HepG2 (cell line): ENCODE results near the gene TMEM253. TPM values are rescaled to one million over a fixed set of nuclear protein-coding genes. Genes with fewer than 3 reads are reported as not detected.

Experiments used
- AGO2 ChIP-seq: fragments of 200-400 bp; formaldehyde crosslinking; optimal IDR thresholded peaks from 2 replicates; pipeline ENCODE3; 2017; ENCODE audit warnings: mild to moderate bottlenecking, low read depth, low read length, moderate library complexity
- BCL3 ChIP-seq: sonication (generic); formaldehyde crosslinking; IDR thresholded peaks from 2 replicates; pipeline ENCODE4 v1.5.1; 2020; ENCODE audit warnings: mild to moderate bottlenecking, missing genetic modification reagents, moderate library complexity
- EP300 ChIP-seq, 3 experiments: sonication (generic) in 1 of 3; formaldehyde crosslinking in 1 of 3; IDR thresholded peaks; 2 replicates each; pipeline versions ENCODE4 v1.5.1 to v1.6.1; 2011 to 2020; ENCODE audit warnings: low read depth in 2 of 3, low read length in 2 of 3, borderline replicate concordance in 1 of 3, improper control_type of control experiment in 1 of 3, mild to moderate bottlenecking in 1 of 3, missing genetic modification reagents in 1 of 3, moderate library complexity in 1 of 3
- HNF4G ChIP-seq, 2 experiments: sonication (generic) in 1 of 2; formaldehyde crosslinking in 1 of 2; IDR thresholded peaks; 2 replicates each; pipeline versions ENCODE4 v1.4.0 to v1.6.1; 2011 to 2020; ENCODE audit warnings: borderline replicate concordance in 2 of 2, low read depth in 2 of 2, mild to moderate bottlenecking in 2 of 2, low read length in 1 of 2, missing genetic modification reagents in 1 of 2, moderate library complexity in 1 of 2
- KAT8 ChIP-seq: IDR thresholded peaks from 2 replicates; pipeline ENCODE4 v1.6.1; 2016; ENCODE audit warnings: missing genetic modification reagents, missing compliant biosample characterization
- MED8 ChIP-seq: sonication (generic); formaldehyde crosslinking; IDR thresholded peaks from 2 replicates; pipeline ENCODE4 v1.8.1; 2023; ENCODE audit warnings: mild to moderate bottlenecking, missing genetic modification reagents; ENCODE audit not compliant: insufficient replicate concordance
- RBAK ChIP-seq: sonication (generic); formaldehyde crosslinking; IDR thresholded peaks from 2 replicates; pipeline ENCODE4 v1.5.1; 2020; ENCODE audit warnings: mild to moderate bottlenecking, missing genetic modification reagents
- TARDBP ChIP-seq: sonication (generic); formaldehyde crosslinking; IDR thresholded peaks from 2 replicates; pipeline ENCODE4 v1.8.0; 2022; ENCODE audit warnings: mild to moderate bottlenecking, missing genetic modification reagents
- ZBTB1 ChIP-seq: sonication (generic); formaldehyde crosslinking; IDR thresholded peaks from 2 replicates; pipeline ENCODE4 v1.4.0; 2020; ENCODE audit warnings: missing genetic modification reagents, borderline replicate concordance
- ZC3H13 ChIP-seq: sonication (generic); formaldehyde crosslinking; IDR thresholded peaks from 2 replicates; pipeline ENCODE4 v1.8.1; 2023; ENCODE audit warnings: mild to moderate bottlenecking, missing genetic modification reagents, moderate library complexity
- ZNF124 ChIP-seq: sonication (generic); formaldehyde crosslinking; IDR thresholded peaks from 2 replicates; pipeline ENCODE4 v1.4.0; 2020; ENCODE audit warnings: missing genetic modification reagents
- ZNF225 ChIP-seq: sonication (generic); formaldehyde crosslinking; IDR thresholded peaks from 2 replicates; pipeline ENCODE4 v1.4.0; 2020; ENCODE audit warnings: mild to moderate bottlenecking, missing genetic modification reagents
- ZNF251 ChIP-seq: sonication (generic); formaldehyde crosslinking; IDR thresholded peaks from 2 replicates; pipeline ENCODE4 v1.9.0; 2021; ENCODE audit warnings: mild to moderate bottlenecking, missing genetic modification reagents
- ZNF576 ChIP-seq: sonication (generic); formaldehyde crosslinking; IDR thresholded peaks from 2 replicates; pipeline ENCODE4 v1.4.0; 2020; ENCODE audit warnings: mild to moderate bottlenecking, missing genetic modification reagents
- ZNF841 ChIP-seq: sonication (generic); formaldehyde crosslinking; IDR thresholded peaks from 2 replicates; pipeline ENCODE4 v1.8.1; 2023; ENCODE audit warnings: missing genetic modification reagents, borderline replicate concordance
- ZSCAN21 ChIP-seq: sonication (generic); formaldehyde crosslinking; IDR thresholded peaks from 2 replicates; pipeline ENCODE4 v1.8.0; 2022; ENCODE audit warnings: mild to moderate bottlenecking, missing genetic modification reagents, moderate library complexity, borderline replicate concordance
- polyA plus RNA-seq, 8 experiments: library from polyadenylated mRNA; depleted of rRNA in 3 of 8; stranded (reverse) in 7 of 8; unstranded in 1 of 8; fragments of >200 nt; fragmentation: Illumina TruSeq in 4 of 8; extraction: Trizol in 4 of 8; gene quantifications; 2 replicates each; pipeline versions ENCODE4 v1.2.1 to v1.2.3, GENCODE V29; 2011 to 2016; ENCODE audit warnings: low read depth in 4 of 8, missing spikeins in 1 of 8, mixed read lengths in 1 of 8; ENCODE audit not compliant: insufficient read depth in 1 of 8
- total RNA-seq, 5 experiments: library from RNA; depleted of rRNA; stranded (reverse); fragments of >200 nt; fragmentation: Illumina TruSeq; extraction: Trizol; gene quantifications; 2 replicates each; pipeline ENCODE4 v1.2.3, GENCODE V29; 2016; ENCODE audit warnings: low read depth in 1 of 5
- TF ChIP-seq, protein P1 (sequence below): sonication (generic); formaldehyde crosslinking; IDR thresholded peaks from 2 replicates; pipeline ENCODE4 v1.4.0; 2020; ENCODE audit warnings: missing genetic modification reagents
- TF ChIP-seq, protein P2 (sequence below): sonication (generic); formaldehyde crosslinking; conservative IDR thresholded peaks from 2 replicates; pipeline ENCODE4 v1.8.1; 2023; ENCODE audit warnings: missing genetic modification reagents
- TF ChIP-seq, protein P3 (sequence below): sonication (generic); formaldehyde crosslinking; IDR thresholded peaks from 2 replicates; pipeline ENCODE4 v1.5.0; 2020; ENCODE audit warnings: missing genetic modification reagents

The TMEM253 gene
- total and polyA plus RNA-seq, 2 of the 13 experiments (the other 11 are each of a cell fraction or from before 2014, with no cell fraction given): 0.29 to 0.45 TPM

- TF ChIP-seq BCL3 (CRISPR knock-in tag): 0 out of 2 replicates have a peak, but pooled peaks have one; percentile 63
- 0 out of 2 replicates have a peak, but pooled peaks have one; percentile 5 for TF ChIP-seq ZC3H13 (CRISPR knock-in tag)
- TF ChIP-seq RBAK (CRISPR knock-in tag): no peak
- TF ChIP-seq KAT8 (CRISPR knock-in tag): no peak
- TF ChIP-seq ZNF251 (CRISPR knock-in tag): no peak
- TF ChIP-seq, protein P1, sequence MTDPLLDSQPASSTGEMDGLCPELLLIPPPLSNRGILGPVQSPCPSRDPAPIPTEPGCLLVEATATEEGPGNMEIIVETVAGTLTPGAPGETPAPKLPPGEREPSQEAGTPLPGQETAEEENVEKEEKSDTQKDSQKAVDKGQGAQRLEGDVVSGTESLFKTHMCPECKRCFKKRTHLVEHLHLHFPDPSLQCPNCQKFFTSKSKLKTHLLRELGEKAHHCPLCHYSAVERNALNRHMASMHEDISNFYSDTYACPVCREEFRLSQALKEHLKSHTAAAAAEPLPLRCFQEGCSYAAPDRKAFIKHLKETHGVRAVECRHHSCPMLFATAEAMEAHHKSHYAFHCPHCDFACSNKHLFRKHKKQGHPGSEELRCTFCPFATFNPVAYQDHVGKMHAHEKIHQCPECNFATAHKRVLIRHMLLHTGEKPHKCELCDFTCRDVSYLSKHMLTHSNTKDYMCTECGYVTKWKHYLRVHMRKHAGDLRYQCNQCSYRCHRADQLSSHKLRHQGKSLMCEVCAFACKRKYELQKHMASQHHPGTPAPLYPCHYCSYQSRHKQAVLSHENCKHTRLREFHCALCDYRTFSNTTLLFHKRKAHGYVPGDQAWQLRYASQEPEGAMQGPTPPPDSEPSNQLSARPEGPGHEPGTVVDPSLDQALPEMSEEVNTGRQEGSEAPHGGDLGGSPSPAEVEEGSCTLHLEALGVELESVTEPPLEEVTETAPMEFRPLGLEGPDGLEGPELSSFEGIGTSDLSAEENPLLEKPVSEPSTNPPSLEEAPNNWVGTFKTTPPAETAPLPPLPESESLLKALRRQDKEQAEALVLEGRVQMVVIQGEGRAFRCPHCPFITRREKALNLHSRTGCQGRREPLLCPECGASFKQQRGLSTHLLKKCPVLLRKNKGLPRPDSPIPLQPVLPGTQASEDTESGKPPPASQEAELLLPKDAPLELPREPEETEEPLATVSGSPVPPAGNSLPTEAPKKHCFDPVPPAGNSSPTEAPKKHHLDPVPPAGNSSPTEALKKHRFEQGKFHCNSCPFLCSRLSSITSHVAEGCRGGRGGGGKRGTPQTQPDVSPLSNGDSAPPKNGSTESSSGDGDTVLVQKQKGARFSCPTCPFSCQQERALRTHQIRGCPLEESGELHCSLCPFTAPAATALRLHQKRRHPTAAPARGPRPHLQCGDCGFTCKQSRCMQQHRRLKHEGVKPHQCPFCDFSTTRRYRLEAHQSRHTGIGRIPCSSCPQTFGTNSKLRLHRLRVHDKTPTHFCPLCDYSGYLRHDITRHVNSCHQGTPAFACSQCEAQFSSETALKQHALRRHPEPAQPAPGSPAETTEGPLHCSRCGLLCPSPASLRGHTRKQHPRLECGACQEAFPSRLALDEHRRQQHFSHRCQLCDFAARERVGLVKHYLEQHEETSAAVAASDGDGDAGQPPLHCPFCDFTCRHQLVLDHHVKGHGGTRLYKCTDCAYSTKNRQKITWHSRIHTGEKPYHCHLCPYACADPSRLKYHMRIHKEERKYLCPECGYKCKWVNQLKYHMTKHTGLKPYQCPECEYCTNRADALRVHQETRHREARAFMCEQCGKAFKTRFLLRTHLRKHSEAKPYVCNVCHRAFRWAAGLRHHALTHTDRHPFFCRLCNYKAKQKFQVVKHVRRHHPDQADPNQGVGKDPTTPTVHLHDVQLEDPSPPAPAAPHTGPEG (CRISPR knock-in tag): no peak
- no peak for TF ChIP-seq ZBTB1 (CRISPR knock-in tag)
- TF ChIP-seq EP300 (IDR thresholded peaks at IDR 0.05; ENCODE audit: low read depth in 2 of 2, low read length in 2 of 2): no peak
- no peak for TF ChIP-seq EP300 (CRISPR knock-in tag; IDR thresholded peaks at IDR 0.05; ENCODE audit: borderline replicate concordance)
- TF ChIP-seq, protein P2, sequence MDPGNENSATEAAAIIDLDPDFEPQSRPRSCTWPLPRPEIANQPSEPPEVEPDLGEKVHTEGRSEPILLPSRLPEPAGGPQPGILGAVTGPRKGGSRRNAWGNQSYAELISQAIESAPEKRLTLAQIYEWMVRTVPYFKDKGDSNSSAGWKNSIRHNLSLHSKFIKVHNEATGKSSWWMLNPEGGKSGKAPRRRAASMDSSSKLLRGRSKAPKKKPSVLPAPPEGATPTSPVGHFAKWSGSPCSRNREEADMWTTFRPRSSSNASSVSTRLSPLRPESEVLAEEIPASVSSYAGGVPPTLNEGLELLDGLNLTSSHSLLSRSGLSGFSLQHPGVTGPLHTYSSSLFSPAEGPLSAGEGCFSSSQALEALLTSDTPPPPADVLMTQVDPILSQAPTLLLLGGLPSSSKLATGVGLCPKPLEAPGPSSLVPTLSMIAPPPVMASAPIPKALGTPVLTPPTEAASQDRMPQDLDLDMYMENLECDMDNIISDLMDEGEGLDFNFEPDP: 0 out of 2 replicates have a peak, but pooled peaks have one; percentile 40
- no peak for TF ChIP-seq MED8
- no peak for TF ChIP-seq ZSCAN21 (CRISPR knock-in tag)
- peak; percentile 32 for TF ChIP-seq AGO2
- TF ChIP-seq, protein P3, sequence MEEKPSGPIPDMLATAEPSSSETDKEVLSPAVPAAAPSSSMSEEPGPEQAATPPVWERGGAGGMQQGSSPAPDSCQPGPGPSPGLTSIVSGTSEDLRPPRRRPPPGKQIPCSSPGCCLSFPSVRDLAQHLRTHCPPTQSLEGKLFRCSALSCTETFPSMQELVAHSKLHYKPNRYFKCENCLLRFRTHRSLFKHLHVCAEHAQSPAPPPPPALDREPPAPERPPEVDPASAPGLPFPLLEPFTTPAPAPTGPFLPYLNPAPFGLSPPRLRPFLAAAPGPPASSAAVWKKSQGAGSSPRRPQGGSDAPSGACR (CRISPR knock-in tag): no peak
- TF ChIP-seq ZNF225: 0 out of 2 replicates have a peak, but pooled peaks have one; percentile 46
- TF ChIP-seq TARDBP (CRISPR knock-in tag): no peak
- TF ChIP-seq ZNF124 (CRISPR knock-in tag): no peak
- no peak for TF ChIP-seq ZNF841 (CRISPR knock-in tag)
- no peak for TF ChIP-seq ZNF576 (CRISPR knock-in tag)
- no peak for TF ChIP-seq HNF4G (IDR thresholded peaks at IDR 0.05; ENCODE audit: borderline replicate concordance, low read depth, low read length)
- no peak for TF ChIP-seq HNF4G (CRISPR knock-in tag; IDR thresholded peaks at IDR 0.05; ENCODE audit: borderline replicate concordance, low read depth)
These were observed 28.0 kb upstream of the TMEM253 start (continued) for GRCh38 chr14:21072781-21073339.
